Brain microvascular endothelial cell (primary cell): ENCODE measurements around the gene PRR33.

Experiments
- DNase-seq: peaks from one replicate; pipeline ENCODE4 v3.0.0-alpha.2; 2020
- H3K27ac ChIP-seq: fragments of 250-450 bp; sonication (Bioruptor Pico); 2 replicates; pipeline ENCODE4 v1.5.1; 2020; ENCODE audit warnings: mild to moderate bottlenecking, moderate library complexity
- H3K27me3 ChIP-seq: fragments of 250-450 bp; sonication (Bioruptor Pico); replicated peaks from 2 replicates; pipeline ENCODE4 v1.5.1; 2020; ENCODE audit warnings: mild to moderate bottlenecking
- H3K36me3 ChIP-seq: fragments of 250-450 bp; sonication (Bioruptor Pico); replicated peaks from 2 replicates; pipeline ENCODE4 v1.5.1; 2020; ENCODE audit warnings: mild to moderate bottlenecking
- H3K4me3 ChIP-seq: 2 replicates; pipeline ENCODE4 v1.5.1; 2011; ENCODE audit warnings: low read depth, mild to moderate bottlenecking, control low read depth, low read length, moderate library complexity
- CTCF ChIP-seq: IDR thresholded peaks from 2 replicates; pipeline ENCODE4 v1.5.1; 2011; ENCODE audit warnings: low read depth, mild to moderate bottlenecking, moderate library complexity, low read length, control low read depth, inconsistent platforms; ENCODE audit errors: missing control alignments
- in situ Hi-C: cut with HindIII; loops from 2 replicates; pipeline ENCODE4 v1.10.0; 2017; ENCODE audit warnings: low sequenced_read_pairs, low pct_ligation_motif_present

PRR33 gene

GRCh38 chr11:1916986-1917522 lies 25.4 kb upstream of the PRR33 start:
- H3K27ac ChIP-seq, result no peak overlapping the region
- no peaks in the 10 kb centered on the region for H3K27me3 ChIP-seq
- no peak overlapping the region for H3K4me3 ChIP-seq
- no peak for DNase-seq
- TF ChIP-seq CTCF, result no peak
- in situ Hi-C loops, result no loop called here
- H3K36me3 ChIP-seq, result no peaks in the 10 kb centered on the region

GRCh38 chr11:1916132-1916985 lies 24.7 kb upstream of the PRR33 start:
- in situ Hi-C loops, result no loop called here
- Histone ChIP-seq H3K36me3 (no peaks in the 10 kb centered on the region), H3K4me3 (no peak overlapping the region), H3K27me3 (no peaks in the 10 kb centered on the region), H3K27ac (no peak overlapping the region)
- DNase-seq, result no peak
- no peak for TF ChIP-seq CTCF

- no peak for TF ChIP-seq CTCF
- Histone ChIP-seq H3K36me3 (no peaks in the 10 kb centered on the region), H3K27me3 (no peaks in the 10 kb centered on the region), H3K4me3 (no peak overlapping the region), H3K27ac (no peak overlapping the region)
- in situ Hi-C loops, result no loop called here
- DNase-seq, result no peak
Observed at GRCh38 chr11:1915795-1916131, 24.1 kb upstream of the PRR33 start.

GRCh38 chr11:1913271-1914060 lies 21.8 kb upstream of the PRR33 start:
- in situ Hi-C loops, result no loop called here
- no peak for DNase-seq
- TF ChIP-seq CTCF, result no peak
- Histone ChIP-seq H3K4me3 (no peak overlapping the region), H3K27ac (no peak overlapping the region), H3K36me3 (no peaks in the 10 kb centered on the region), H3K27me3 (no peaks in the 10 kb centered on the region)

GRCh38 chr11:1912289-1912878 lies 20.7 kb upstream of the PRR33 start:
- no peak for DNase-seq
- no peak for TF ChIP-seq CTCF
- in situ Hi-C loops, result no loop called here

More at GRCh38 chr11:1912289-1912878, 20.7 kb upstream of the PRR33 start:
- Histone ChIP-seq H3K4me3 (no peak overlapping the region), H3K27me3 (no peaks in the 10 kb centered on the region), H3K27ac (no peak overlapping the region), H3K36me3 (no peaks in the 10 kb centered on the region)
